Progenitor cell of endocrine pancreas (in vitro differentiated cells): ENCODE measurements around the gene TACC2. TPM values are rescaled to one million over a fixed set of nuclear protein-coding genes. Genes with fewer than 3 reads are reported as not detected.

Source experiments
- DNase-seq: peaks from one replicate; pipeline ENCODE4 v3.0.0; 2021; ENCODE audit warnings: low spot score; ENCODE audit not compliant: unreplicated experiment
- H3K27ac Mint-ChIP-seq: 2 replicates; pipeline ENCODE4 v1.8.0; 2021; ENCODE audit warnings: mild to moderate bottlenecking, moderate library complexity, mixed read lengths
- H3K27me3 Mint-ChIP-seq: 2 replicates; pipeline ENCODE4 v1.8.0; 2021; ENCODE audit warnings: mixed read lengths
- H3K36me3 Mint-ChIP-seq: 2 replicates; pipeline ENCODE4 v1.8.0; 2022; ENCODE audit warnings: mixed read lengths; ENCODE audit not compliant: insufficient read depth
- H3K4me1 Mint-ChIP-seq: 2 replicates; pipeline ENCODE4 v1.8.0; 2021; ENCODE audit warnings: low read depth, mixed read lengths
- H3K4me3 Mint-ChIP-seq: 2 replicates; pipeline ENCODE4 v1.8.0; 2021; ENCODE audit warnings: low read depth, mild to moderate bottlenecking, moderate library complexity, mixed read lengths
- H3K9me3 Mint-ChIP-seq: 2 replicates; pipeline ENCODE4 v1.8.0; 2021; ENCODE audit warnings: low read depth, mixed read lengths
- CTCF ChIP-seq: fragments of 200-600 bp; sonication (generic); IDR thresholded peaks from one replicate; pipeline ENCODE4 v1.5.0; 2021; ENCODE audit warnings: antibody characterized with exemption, mild to moderate bottlenecking; ENCODE audit not compliant: unreplicated experiment
- total RNA-seq: library from RNA; stranded (reverse); gene quantifications from 2 replicates; pipeline ENCODE4 v1.2.1, GENCODE V29; 2021

Gene TACC2
- total RNA-seq, 1 donor from 2014 or later, result 60.4 TPM

GRCh38 chr10:122239578-122240257, 250.8 kb downstream of the TACC2 start:
- Mint-ChIP-seq H3K9me3 (no peaks in the 10 kb centered on the region), H3K27ac (no peak overlapping the region), H3K4me3 (no peak overlapping the region), H3K36me3 (peaks cover 22% of the 10 kb centered on the region), H3K27me3 (no peaks in the 10 kb centered on the region), H3K4me1 (peaks cover 19% of the 10 kb centered on the region)
- no peak for DNase-seq
- TF ChIP-seq CTCF, result no peak

GRCh38 chr10:122240401-122240800, 251.4 kb downstream of the TACC2 start:
- peaks cover 26% of the 10 kb centered on the region for H3K4me1 Mint-ChIP-seq
- peaks cover 23% of the 10 kb centered on the region for H3K36me3 Mint-ChIP-seq
- H3K9me3 Mint-ChIP-seq, result no peaks in the 10 kb centered on the region
- no peak overlapping the region for H3K27ac Mint-ChIP-seq
- no peak for TF ChIP-seq CTCF
- DNase-seq, result no peak
- no peaks in the 10 kb centered on the region for H3K27me3 Mint-ChIP-seq
- no peak overlapping the region for H3K4me3 Mint-ChIP-seq

- Mint-ChIP-seq H3K27ac (no peak overlapping the region), H3K4me3 (no peak overlapping the region), H3K4me1 (peaks cover 25% of the 10 kb centered on the region), H3K9me3 (no peaks in the 10 kb centered on the region), H3K36me3 (peaks cover 23% of the 10 kb centered on the region), H3K27me3 (no peaks in the 10 kb centered on the region)
- no peak for TF ChIP-seq CTCF
- no peak for DNase-seq
Measured at GRCh38 chr10:122241836-122242235, 252.9 kb downstream of the TACC2 start.

- Mint-ChIP-seq H3K27ac (no peak overlapping the region), H3K27me3 (no peaks in the 10 kb centered on the region), H3K36me3 (peaks cover 19% of the 10 kb centered on the region), H3K9me3 (no peaks in the 10 kb centered on the region), H3K4me1 (peaks cover 16% of the 10 kb centered on the region), H3K4me3 (no peak overlapping the region)
- no peak for DNase-seq
- TF ChIP-seq CTCF, result no peak
Measured at GRCh38 chr10:122243550-122243949, 254.6 kb downstream of the TACC2 start.

- Mint-ChIP-seq H3K27ac (peak overlapping the region; percentile 26), H3K9me3 (no peaks in the 10 kb centered on the region), H3K36me3 (peaks cover 18% of the 10 kb centered on the region), H3K27me3 (no peaks in the 10 kb centered on the region), H3K4me3 (no peak overlapping the region), H3K4me1 (peaks cover 16% of the 10 kb centered on the region)
- no peak for DNase-seq
- no peak for TF ChIP-seq CTCF
Measured at GRCh38 chr10:122244001-122244975, 255.3 kb downstream of the TACC2 start.
